Activated CD8-positive, alpha-beta memory T cell treated with anti-CD3 and anti-CD28 coated beads, Interleukin-2, amount 50 U/mL, for 1 hour (primary cell): ENCODE results near the gene GLYATL3.
A peak's percentile ranks its signal among the peaks of the same experiment; 100 is the strongest.
"Not testable (repeated sequence)": the region's sequence is repeated elsewhere in the genome, so short reads cannot be mapped to it uniquely, and the experiment has no call there.

Experiments
- DNase-seq: peaks from one replicate; pipeline ENCODE4 v3.0.0-alpha.2; 2020; ENCODE audit errors: extremely low read depth

GLYATL3 gene

GRCh38 chr6:49499623-49500022, at the start of gene GLYATL3:
Gene GLYATL3, plus strand, starts transcription at chr6:49499923. Its CDS starts 12,068 bp downstream, at chr6:49511991.
- DNase-seq: no peak

- DNase-seq: no peak
Measured at GRCh38 chr6:49453221-49453620, 46.5 kb upstream of the GLYATL3 start.

GRCh38 chr6:49454787-49455709, 44.7 kb upstream of the GLYATL3 start:
- DNase-seq: no peak

- DNase-seq: no peak
Measured at GRCh38 chr6:49457771-49458170, 42.0 kb upstream of the GLYATL3 start.

- DNase-seq: no peak
Measured at GRCh38 chr6:49462071-49462470, 37.7 kb upstream of the GLYATL3 start.

- DNase-seq: no peak
Measured at GRCh38 chr6:49462599-49462926, 37.2 kb upstream of the GLYATL3 start.

- peak; percentile 72 for DNase-seq
Measured at GRCh38 chr6:49462927-49463611, 36.7 kb upstream of the GLYATL3 start, which contains the start of the genes CENPQ and MMUT. Gene CENPQ, plus strand, starts transcription at chr6:49463370. Its CDS starts 6,807 bp downstream, at chr6:49470177. Gene MMUT, minus strand, starts transcription at chr6:49463253. Its CDS starts 3,787 bp downstream, at chr6:49459466.

- no peak for DNase-seq
Measured at GRCh38 chr6:49463612-49463967, 36.1 kb upstream of the GLYATL3 start.

- no peak for DNase-seq
Measured at GRCh38 chr6:49464691-49465090, 35.0 kb upstream of the GLYATL3 start.

GRCh38 chr6:49468042-49468441, 31.7 kb upstream of the GLYATL3 start:
- no peak for DNase-seq

GRCh38 chr6:49476564-49476963, 23.2 kb upstream of the GLYATL3 start:
- DNase-seq: not testable (repeated sequence)

GRCh38 chr6:49479308-49479970, 20.3 kb upstream of the GLYATL3 start:
- no peak for DNase-seq

GRCh38 chr6:49481846-49482245, 17.9 kb upstream of the GLYATL3 start:
- DNase-seq: not testable (repeated sequence)

GRCh38 chr6:49483380-49483779, 16.3 kb upstream of the GLYATL3 start:
- DNase-seq: not testable (repeated sequence)

- DNase-seq: no peak
Measured at GRCh38 chr6:49490633-49491032, 9.1 kb upstream of the GLYATL3 start.

- no peak for DNase-seq
Measured at GRCh38 chr6:49497304-49497703, 2.4 kb upstream of the GLYATL3 start.

- DNase-seq: no peak
Measured at GRCh38 chr6:49499126-49499525, 597 bp upstream of the GLYATL3 start.

- no peak for DNase-seq
Measured at GRCh38 chr6:49504666-49505065, 4.9 kb downstream of the GLYATL3 start.

- DNase-seq: no peak
Measured at GRCh38 chr6:49506569-49507111, 6.9 kb downstream of the GLYATL3 start.

GRCh38 chr6:49509342-49509741, 9.6 kb downstream of the GLYATL3 start:
- no peak for DNase-seq

- no peak for DNase-seq
Measured at GRCh38 chr6:49513153-49513989, 13.6 kb downstream of the GLYATL3 start.
